B cell (primary cell): ENCODE data around the gene NOS1. TPM values are rescaled to one million over a fixed set of nuclear protein-coding genes. Genes with fewer than 3 reads are reported as not detected.

Experiments
- ATAC-seq: fragments of 200-7000 bp; cut with Tn5 transposase; one replicate; pipeline ENCODE4 v1.10.0; 2021; ENCODE audit warnings: low read depth, mild to moderate bottlenecking, moderate number of reproducible peaks, moderate library complexity
- CTCF ChIA-PET: fragments of 350-600 bp; sonication (Branson Sonifier 250); formaldehyde crosslinking; loops from one replicate; lab custom pipeline; 2021; ENCODE audit warnings: antibody characterized with exemption, inconsistent platforms; lab: Charles Lee
- POLR2A ChIA-PET: fragments of 350-600 bp; sonication (Branson Sonifier 250); formaldehyde crosslinking; loops from one replicate; lab custom pipeline; 2021; ENCODE audit warnings: antibody characterized with exemption; lab: Charles Lee
- DNase-seq: peaks from one replicate; pipeline ENCODE4 v3.0.0; 2013
- H2AFZ ChIP-seq: 2 replicates; pipeline ENCODE4 v1.6.1; 2012; ENCODE audit warnings: mild to moderate bottlenecking, low read depth, low read length; ENCODE audit not compliant: insufficient read depth, poor library complexity, severe bottlenecking
- H3K27ac ChIP-seq, 2 donors: 1 replicate in 1 of 2; 2 replicates in 1 of 2; pipeline ENCODE4 v1.5.1; 2012 to 2013; ENCODE audit warnings: low read length in 2 of 2, mild to moderate bottlenecking in 2 of 2, moderate library complexity in 1 of 2
- H3K27me3 ChIP-seq, 4 experiments: fragments of 200-600 bp in 1 of 4; sonication (generic) in 1 of 4; replicated peaks in 1 of 4; 1 replicate in 2 of 4; 2 replicates in 2 of 4; pipeline versions ENCODE4 v1.6.1 to v1.7.0; 2013 to 2016; ENCODE audit warnings: low read length in 3 of 4, mild to moderate bottlenecking in 2 of 4, mixed read lengths in 1 of 4, moderate library complexity in 1 of 4; ENCODE audit not compliant: insufficient read depth in 4 of 4, control insufficient read depth in 3 of 4; ENCODE audit errors: control extremely low read depth in 1 of 4
- H3K36me3 ChIP-seq, 2 experiments: replicated peaks in 1 of 2; 1 replicate in 1 of 2; 2 replicates in 1 of 2; pipeline versions ENCODE4 v1.6.1 to v1.7.1; 2013; ENCODE audit warnings: low read length in 1 of 2; ENCODE audit not compliant: insufficient read depth in 2 of 2, control insufficient read depth in 1 of 2; ENCODE audit errors: control extremely low read depth in 1 of 2, extremely low read depth in 1 of 2
- H3K4me1 ChIP-seq, 2 donors: fragments of 200-600 bp in 1 of 2; sonication (generic) in 1 of 2; 1 replicate in 1 of 2; 2 replicates in 1 of 2; pipeline versions ENCODE4 v1.5.1 to v1.6.1; 2013 to 2017; ENCODE audit warnings: low read length in 2 of 2; ENCODE audit not compliant: control insufficient read depth in 2 of 2, insufficient read depth in 2 of 2
- H3K4me2 ChIP-seq: replicated peaks from 2 replicates; pipeline ENCODE3; 2012; ENCODE audit warnings: mild to moderate bottlenecking, low read depth, low read length; ENCODE audit not compliant: poor library complexity, severe bottlenecking
- H3K4me3 ChIP-seq, 5 experiments: fragments of 200-600 bp in 1 of 5; sonication (generic) in 1 of 5; 1 replicate in 3 of 5; 2 replicates in 2 of 5; pipeline versions ENCODE4 v1.5.1 to v1.7.0; 2011 to 2016; ENCODE audit warnings: low read length in 4 of 5, mild to moderate bottlenecking in 4 of 5, low read depth in 2 of 5, control low read depth in 1 of 5, moderate library complexity in 1 of 5; ENCODE audit not compliant: insufficient read depth in 1 of 5; ENCODE audit errors: control extremely low read depth in 1 of 5, extremely low read depth in 1 of 5
- H3K79me2 ChIP-seq: fragments of 200-600 bp; sonication (generic); one replicate; pipeline ENCODE4 v1.6.0; 2016; ENCODE audit warnings: low read length; ENCODE audit not compliant: control insufficient read depth, insufficient read depth
- H3K9ac ChIP-seq: fragments of 200-600 bp; sonication (generic); 2 replicates; pipeline ENCODE4 v1.6.1; 2017; ENCODE audit warnings: mild to moderate bottlenecking, low read length, moderate library complexity
- H3K9me3 ChIP-seq, 3 donors: one replicate each; pipeline versions ENCODE4 v1.6.1 to v1.7.1; 2013; ENCODE audit warnings: low read length in 2 of 3; ENCODE audit not compliant: control insufficient read depth in 2 of 3, insufficient read depth in 1 of 3; ENCODE audit errors: control extremely low read depth in 1 of 3
- H4K20me1 ChIP-seq: 2 replicates; pipeline ENCODE4 v1.6.0; 2012; ENCODE audit warnings: mild to moderate bottlenecking, low read length; ENCODE audit not compliant: insufficient read depth, control insufficient read depth, poor library complexity, severe bottlenecking
- H3K27ac Mint-ChIP-seq: one replicate; pipeline ENCODE4 v1.8.0; 2021; ENCODE audit warnings: mixed read lengths
- H3K27me3 Mint-ChIP-seq: one replicate; pipeline ENCODE4 v1.8.0; 2021; ENCODE audit warnings: mixed read lengths
- H3K4me1 Mint-ChIP-seq: one replicate; pipeline ENCODE4 v1.8.0; 2021; ENCODE audit warnings: mixed read lengths
- H3K4me3 Mint-ChIP-seq: one replicate; pipeline ENCODE4 v1.8.0; 2021; ENCODE audit warnings: mixed read lengths
- H3K9me3 Mint-ChIP-seq: one replicate; pipeline ENCODE4 v1.8.0; 2022; ENCODE audit warnings: mixed read lengths; ENCODE audit not compliant: insufficient read depth
- EZH2 ChIP-seq: IDR thresholded peaks from 2 replicates; pipeline ENCODE4 v1.6.1; 2012; ENCODE audit warnings: borderline replicate concordance, low read depth, mild to moderate bottlenecking, moderate library complexity, low read length; ENCODE audit not compliant: insufficient read depth, poor library complexity, severe bottlenecking
- WGBS: methylation state at CpG from one replicate; pipeline ENCODE4 v1.1.5; 2013; ENCODE audit warnings: missing lambda C conversion rate; ENCODE audit not compliant: insufficient coverage; 5-methylcytosine and 5-hydroxymethylcytosine counted together
- intact Hi-C: fragments of 100-400 bp; cut with micrococcal nuclease; formaldehyde crosslinking; loops from one replicate; pipeline ENCODE4 v1.10.0; 2022
- polyA plus RNA-seq: library from polyadenylated mRNA; depleted of rRNA; stranded (reverse); fragments of >200 nt; gene quantifications from 2 replicates; pipeline ENCODE4 v1.2.3, GENCODE V29; 2012
- total RNA-seq, 2 donors: library from RNA; stranded (reverse); fragments of 120-200 nt in 1 of 2; gene quantifications; 1 replicate in 1 of 2; 2 replicates in 1 of 2; pipeline versions ENCODE4 v1.2.3 to v1.2.4, GENCODE V29; 2013 to 2022
- TF ChIP-seq, protein P1 (sequence below): fragments of 200-600 bp; IDR thresholded peaks from one replicate; pipeline ENCODE4 v1.8.0; 2022; ENCODE audit warnings: antibody characterized with exemption, mild to moderate bottlenecking

Gene NOS1
- total and polyA plus RNA-seq, 2 donors (not counting 1 experiment from before 2014, with no cell fraction given) = not detected

DNA sequence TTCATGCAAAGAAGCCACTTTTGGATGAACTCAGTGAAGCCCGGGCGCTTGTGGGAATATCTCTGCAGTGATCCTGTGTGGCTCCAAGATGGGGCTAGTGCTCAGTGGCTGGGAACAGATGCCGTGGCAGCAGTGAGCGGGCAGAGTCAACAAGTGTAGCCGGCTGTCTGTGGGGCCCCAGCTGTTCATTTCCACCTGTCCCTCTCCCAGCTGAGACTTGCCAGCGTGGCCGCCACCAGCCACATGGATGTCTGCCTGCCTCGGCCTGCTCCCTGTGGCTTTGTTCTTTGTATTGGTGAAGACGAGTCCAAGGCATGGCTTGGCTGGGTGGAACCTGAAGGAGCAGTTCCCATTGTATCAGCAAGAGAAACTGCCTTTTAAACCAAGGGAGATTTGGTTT lies 77.3 kb downstream of the NOS1 start:
- ATAC-seq (no peak), DNase-seq (no peak)
- H3K4me1 Mint-ChIP-seq = peaks cover 3% of the 10 kb centered on the region
- TF ChIP-seq, protein P1, sequence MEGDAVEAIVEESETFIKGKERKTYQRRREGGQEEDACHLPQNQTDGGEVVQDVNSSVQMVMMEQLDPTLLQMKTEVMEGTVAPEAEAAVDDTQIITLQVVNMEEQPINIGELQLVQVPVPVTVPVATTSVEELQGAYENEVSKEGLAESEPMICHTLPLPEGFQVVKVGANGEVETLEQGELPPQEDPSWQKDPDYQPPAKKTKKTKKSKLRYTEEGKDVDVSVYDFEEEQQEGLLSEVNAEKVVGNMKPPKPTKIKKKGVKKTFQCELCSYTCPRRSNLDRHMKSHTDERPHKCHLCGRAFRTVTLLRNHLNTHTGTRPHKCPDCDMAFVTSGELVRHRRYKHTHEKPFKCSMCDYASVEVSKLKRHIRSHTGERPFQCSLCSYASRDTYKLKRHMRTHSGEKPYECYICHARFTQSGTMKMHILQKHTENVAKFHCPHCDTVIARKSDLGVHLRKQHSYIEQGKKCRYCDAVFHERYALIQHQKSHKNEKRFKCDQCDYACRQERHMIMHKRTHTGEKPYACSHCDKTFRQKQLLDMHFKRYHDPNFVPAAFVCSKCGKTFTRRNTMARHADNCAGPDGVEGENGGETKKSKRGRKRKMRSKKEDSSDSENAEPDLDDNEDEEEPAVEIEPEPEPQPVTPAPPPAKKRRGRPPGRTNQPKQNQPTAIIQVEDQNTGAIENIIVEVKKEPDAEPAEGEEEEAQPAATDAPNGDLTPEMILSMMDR = no peak
- no peak for TF ChIP-seq EZH2
- Histone ChIP-seq H3K4me2 (no peak overlapping the region), H3K79me2 (no peaks in the 10 kb centered on the region), H2AFZ (no peak overlapping the region), H3K9ac (no peak overlapping the region), H3K9me3 (peaks cover 0 to 15% (median 0%) of the 10 kb centered on the region in 3 donors), H3K27me3 (no peaks in the 10 kb centered on the region), H3K27ac (no peak overlapping the region), H3K36me3 (no peaks in the 10 kb centered on the region), H3K4me3 (no peak overlapping the region), H4K20me1 (no peaks in the 10 kb centered on the region), H3K4me1 (no peaks in the 10 kb centered on the region)
- H3K27ac Mint-ChIP-seq = no peak overlapping the region
- CTCF ChIA-PET = no interaction called here
- peaks cover 10% of the 10 kb centered on the region for H3K27me3 Mint-ChIP-seq
- no peak overlapping the region for H3K4me3 Mint-ChIP-seq
- no peaks in the 10 kb centered on the region for H3K9me3 Mint-ChIP-seq
- POLR2A ChIA-PET = no interaction called here
- 87% methylated on average over 6 of the region's 9 CpGs for WGBS
- intact Hi-C loops = no loop called here

DNA sequence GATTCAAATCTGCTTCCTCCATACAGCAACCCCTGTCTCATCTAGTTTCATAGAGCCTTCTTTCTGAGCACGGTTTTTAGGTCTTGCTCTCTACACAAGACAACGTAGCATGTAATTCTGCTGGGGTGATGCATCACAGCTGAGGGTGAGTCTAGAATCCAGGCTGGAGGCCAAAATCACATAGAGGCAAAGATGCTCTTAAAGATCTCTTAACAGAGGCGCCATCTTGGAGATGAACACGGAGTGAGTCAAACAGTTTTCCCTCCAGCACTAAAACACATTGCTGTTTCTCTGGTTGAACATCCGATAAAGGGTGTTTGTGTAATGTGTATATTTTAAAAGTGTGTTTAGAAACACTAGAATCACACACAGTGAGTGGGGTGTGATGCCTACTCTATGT lies 78.9 kb downstream of the NOS1 start:
- WGBS = 66% methylated on average over 2 of the region's 5 CpGs
- DNase-seq (no peak), ATAC-seq (no peak)
- no peak overlapping the region for H3K4me3 ChIP-seq
- TF ChIP-seq, protein P1 = no peak
- TF ChIP-seq EZH2 = no peak
- no peaks in the 10 kb centered on the region for H3K9me3 Mint-ChIP-seq
- H3K4me1 Mint-ChIP-seq = peaks cover 3% of the 10 kb centered on the region
- peaks cover 10% of the 10 kb centered on the region for H3K27me3 Mint-ChIP-seq
- ChIA-PET POLR2A (no interaction called here), CTCF (no interaction called here)
- H3K4me2 ChIP-seq = no peak overlapping the region
- intact Hi-C loops = no loop called here
- no peaks in the 10 kb centered on the region for H3K4me1 ChIP-seq
- no peak overlapping the region for H3K4me3 Mint-ChIP-seq
- peaks cover 0 to 2% (median 0%) of the 10 kb centered on the region in 4 experiments for H3K27me3 ChIP-seq
- H3K9me3 ChIP-seq = peaks cover 0 to 22% (median 0%) of the 10 kb centered on the region in 3 donors
- H3K79me2 ChIP-seq = no peaks in the 10 kb centered on the region
- no peak overlapping the region for H3K27ac ChIP-seq
- H3K36me3 ChIP-seq = no peaks in the 10 kb centered on the region
- no peak overlapping the region for H3K9ac ChIP-seq
- no peaks in the 10 kb centered on the region for H4K20me1 ChIP-seq
- no peak overlapping the region for H2AFZ ChIP-seq
- no peak overlapping the region for H3K27ac Mint-ChIP-seq
